ENCODE data around the gene ZNF511. TPM values are rescaled to one million over a fixed set of nuclear protein-coding genes. Genes with fewer than 3 reads are reported as not detected.

Gene ZNF511
- total RNA-seq, 4 donors from 2014 or later = 29.3 to 44.8 (median 35.0) TPM

DNA sequence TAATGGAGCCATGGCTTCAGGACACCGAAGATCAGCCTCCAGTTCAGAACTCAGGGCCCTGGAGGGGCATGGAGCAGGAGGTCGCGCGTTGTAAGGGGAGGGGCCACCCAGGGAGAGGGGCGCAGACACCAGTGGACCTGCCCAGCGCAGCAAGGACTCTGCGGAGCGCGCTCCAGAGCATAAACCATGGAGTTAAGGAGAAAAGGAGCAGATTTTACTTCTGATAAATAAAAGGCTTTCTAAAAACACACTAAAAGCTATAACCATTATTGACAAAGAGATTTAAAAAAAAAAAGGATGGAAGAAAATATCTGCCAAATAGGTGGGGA, 17.5 kb downstream of the ZNF511 start:
- H3K27ac ChIP-seq = no peak overlapping the region
- H3K36me3 ChIP-seq = no peaks in the 10 kb centered on the region
- DNase-seq (ENCODE audit: low spot score in 2 of 2) = no peak
- TF ChIP-seq POLR2A (IDR thresholded peaks at IDR 0.05) (no peak), EP300 (IDR thresholded peaks at IDR 0.05) (no peak)
- TF ChIP-seq, protein P1, sequence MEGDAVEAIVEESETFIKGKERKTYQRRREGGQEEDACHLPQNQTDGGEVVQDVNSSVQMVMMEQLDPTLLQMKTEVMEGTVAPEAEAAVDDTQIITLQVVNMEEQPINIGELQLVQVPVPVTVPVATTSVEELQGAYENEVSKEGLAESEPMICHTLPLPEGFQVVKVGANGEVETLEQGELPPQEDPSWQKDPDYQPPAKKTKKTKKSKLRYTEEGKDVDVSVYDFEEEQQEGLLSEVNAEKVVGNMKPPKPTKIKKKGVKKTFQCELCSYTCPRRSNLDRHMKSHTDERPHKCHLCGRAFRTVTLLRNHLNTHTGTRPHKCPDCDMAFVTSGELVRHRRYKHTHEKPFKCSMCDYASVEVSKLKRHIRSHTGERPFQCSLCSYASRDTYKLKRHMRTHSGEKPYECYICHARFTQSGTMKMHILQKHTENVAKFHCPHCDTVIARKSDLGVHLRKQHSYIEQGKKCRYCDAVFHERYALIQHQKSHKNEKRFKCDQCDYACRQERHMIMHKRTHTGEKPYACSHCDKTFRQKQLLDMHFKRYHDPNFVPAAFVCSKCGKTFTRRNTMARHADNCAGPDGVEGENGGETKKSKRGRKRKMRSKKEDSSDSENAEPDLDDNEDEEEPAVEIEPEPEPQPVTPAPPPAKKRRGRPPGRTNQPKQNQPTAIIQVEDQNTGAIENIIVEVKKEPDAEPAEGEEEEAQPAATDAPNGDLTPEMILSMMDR (IDR thresholded peaks at IDR 0.05) = no peak
- 33 to 43% methylated on average over 9 of the region's 9 CpGs for WGBS, 2 donors
- H3K4me1 ChIP-seq = peaks cover 0 to 39% (median 17%) of the 10 kb centered on the region in 4 donors
- H3K27me3 ChIP-seq = peaks cover 0 to 65% of the 10 kb centered on the region in 2 donors
- no peaks in the 10 kb centered on the region for H3K9me3 ChIP-seq
- peak overlapping the region in 1 of 4 donors; percentile 50 for H3K4me3 ChIP-seq

DNA sequence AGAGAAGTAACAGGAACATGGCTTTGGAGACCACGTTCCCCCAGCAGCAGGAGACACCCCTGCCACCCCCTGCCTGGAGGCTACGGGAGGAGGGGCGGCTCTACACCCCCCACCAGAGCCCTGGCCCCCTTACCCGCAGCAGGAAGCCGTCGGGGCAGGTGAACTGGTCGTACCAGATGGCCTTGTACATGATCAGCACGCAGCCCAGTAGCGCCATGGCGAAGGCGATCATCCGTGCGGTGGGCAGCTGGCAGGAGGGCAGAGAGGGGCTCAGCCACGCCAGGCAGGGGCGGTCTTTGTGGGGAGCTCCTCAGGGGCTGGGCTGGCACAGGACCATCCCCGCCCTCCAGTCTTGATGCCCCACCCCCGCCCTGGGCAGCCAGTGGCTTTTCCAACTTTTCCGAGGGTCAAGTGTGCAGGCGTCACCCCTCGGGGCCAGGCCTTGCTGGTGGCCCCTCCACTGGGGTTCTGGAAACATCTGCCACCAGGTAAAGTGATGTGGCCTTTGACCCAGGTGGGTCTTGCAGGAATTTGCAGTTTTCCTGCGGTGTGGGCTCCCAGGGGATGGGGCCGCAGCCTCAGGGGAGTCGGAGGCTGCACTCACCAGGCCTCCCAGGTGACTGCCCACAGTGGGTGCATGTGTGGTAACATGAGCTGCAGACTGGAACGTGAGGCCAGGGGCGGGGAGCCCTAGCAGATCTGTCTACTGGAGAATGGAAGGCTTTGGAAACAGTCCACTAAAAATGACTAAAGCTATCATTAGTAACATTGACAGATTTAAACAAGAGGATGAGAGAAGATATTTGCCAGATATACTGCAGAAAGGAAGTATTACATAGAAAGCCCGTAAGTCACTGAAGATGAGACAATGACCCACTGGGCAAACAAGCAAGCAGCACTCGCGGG, 18.3 kb downstream of the ZNF511 start:
- TF ChIP-seq POLR2A (IDR thresholded peaks at IDR 0.05) (no peak), EP300 (IDR thresholded peaks at IDR 0.05) (no peak)
- TF ChIP-seq, protein P1 (IDR thresholded peaks at IDR 0.05) = no peak
- no peaks in the 10 kb centered on the region for H3K9me3 ChIP-seq
- no peak overlapping the region for H3K27ac ChIP-seq
- H3K27me3 ChIP-seq = peaks cover 0 to 70% of the 10 kb centered on the region in 2 donors
- peaks cover 0 to 39% (median 17%) of the 10 kb centered on the region in 4 donors for H3K4me1 ChIP-seq
- no peak for DNase-seq (ENCODE audit: low spot score in 2 of 2)
- no peak overlapping the region for H3K4me3 ChIP-seq
- H3K36me3 ChIP-seq = no peaks in the 10 kb centered on the region
- 33 to 38% methylated on average over 24 to 28 of the region's 28 CpGs for WGBS, 2 donors

DNA sequence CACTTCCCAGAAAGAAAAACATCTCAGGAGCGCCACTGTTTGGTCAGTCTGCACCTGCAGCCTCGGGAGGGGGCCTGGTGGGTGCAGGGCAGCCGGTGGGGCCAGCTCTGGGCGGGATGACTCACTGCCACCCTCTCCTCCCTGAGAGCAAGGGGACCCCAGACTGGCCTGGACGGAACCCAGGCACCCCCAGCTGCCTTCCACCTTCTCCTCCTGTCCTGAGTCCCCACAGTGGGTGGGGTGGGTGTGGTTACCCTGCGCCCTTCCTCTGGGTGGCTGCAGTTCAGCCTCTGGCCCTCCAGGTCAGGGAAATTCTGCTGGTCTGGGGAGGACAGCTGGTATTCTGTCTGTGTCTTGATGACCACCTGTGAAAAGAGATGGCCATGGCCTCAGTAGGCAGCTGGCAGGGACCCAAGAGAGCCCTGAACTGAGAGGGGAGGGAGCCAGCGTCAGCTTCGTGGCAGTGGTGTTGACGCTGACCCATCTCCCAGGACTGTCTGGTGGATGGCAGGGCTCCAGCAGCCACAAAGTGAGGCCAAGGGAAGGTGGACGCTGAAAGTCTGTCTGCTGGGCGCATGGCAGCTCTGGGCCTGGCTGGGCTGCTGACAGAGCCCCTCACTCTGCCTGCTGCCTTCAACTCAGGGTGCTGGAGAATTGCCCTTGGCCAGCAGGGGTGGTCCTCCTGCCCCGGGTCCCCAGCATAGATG, 19.1 kb downstream of the ZNF511 start:
- peaks cover 0 to 78% of the 10 kb centered on the region in 2 donors for H3K27me3 ChIP-seq
- TF ChIP-seq EP300 (IDR thresholded peaks at IDR 0.05) (no peak), POLR2A (IDR thresholded peaks at IDR 0.05) (no peak)
- TF ChIP-seq, protein P1 (IDR thresholded peaks at IDR 0.05) = no peak
- 43 to 57% methylated on average over 7 to 12 of the region's 12 CpGs for WGBS, 2 donors
- DNase-seq (ENCODE audit: low spot score in 2 of 2) = no peak
- H3K4me1 ChIP-seq = peaks cover 0 to 39% (median 17%) of the 10 kb centered on the region in 4 donors
- H3K36me3 ChIP-seq = no peaks in the 10 kb centered on the region
- H3K27ac ChIP-seq = no peak overlapping the region
- no peaks in the 10 kb centered on the region for H3K9me3 ChIP-seq
- no peak overlapping the region for H3K4me3 ChIP-seq

DNA sequence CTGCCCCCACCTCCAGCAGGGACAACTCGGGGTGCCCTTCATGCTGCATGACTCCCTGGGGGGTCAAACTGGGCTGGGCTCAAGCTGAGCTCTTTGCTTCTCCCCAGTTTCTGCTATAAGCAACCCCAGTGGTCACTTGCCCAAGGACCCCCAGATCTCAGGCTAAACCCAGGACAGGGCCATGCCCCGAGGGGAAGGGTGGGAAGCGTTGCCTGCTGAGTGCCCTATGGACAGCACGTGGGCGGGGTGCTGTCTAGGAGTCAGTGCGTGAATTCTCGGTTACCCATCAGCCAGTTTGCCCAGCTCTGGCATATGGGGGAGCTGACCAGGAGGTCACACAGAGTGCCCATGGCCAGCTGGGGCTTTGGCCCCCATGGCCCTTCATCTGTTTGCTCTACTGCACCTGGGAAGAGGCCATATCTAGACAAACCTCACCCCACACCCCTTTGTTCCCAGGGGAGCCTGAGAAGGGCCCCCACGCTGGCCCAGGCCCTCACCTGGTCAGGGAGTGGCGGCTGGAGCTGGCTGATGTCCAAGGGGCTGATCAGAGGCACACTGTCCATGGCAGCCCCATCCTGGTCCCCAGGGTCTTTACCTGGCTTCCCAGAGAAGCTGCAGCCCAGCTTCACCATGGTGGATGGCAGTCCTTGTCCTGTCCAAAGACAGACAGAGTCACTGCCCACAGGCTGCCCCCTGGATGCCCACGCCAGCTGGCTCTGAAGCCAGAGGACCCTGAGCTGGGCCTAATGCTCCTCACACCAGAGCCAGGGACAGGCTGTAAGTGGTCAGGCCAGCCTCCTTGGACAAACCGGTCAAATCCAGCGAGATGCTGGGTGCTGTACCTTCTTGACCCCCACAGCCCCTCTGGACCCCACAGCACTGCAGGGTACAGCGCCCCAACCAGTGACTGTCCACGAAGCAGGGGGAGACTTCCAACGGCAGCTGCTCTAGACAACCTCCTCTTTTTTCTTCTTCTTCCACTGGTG, 19.9 kb downstream of the ZNF511 start:
- no peak for DNase-seq (ENCODE audit: low spot score in 2 of 2)
- Histone ChIP-seq H3K36me3 (no peaks in the 10 kb centered on the region), H3K4me1 (peaks cover 0 to 39% (median 17%) of the 10 kb centered on the region in 4 donors), H3K27me3 (peaks cover 0 to 85% of the 10 kb centered on the region in 2 donors), H3K9me3 (no peaks in the 10 kb centered on the region), H3K4me3 (no peak overlapping the region), H3K27ac (no peak overlapping the region)
- TF ChIP-seq EP300 (IDR thresholded peaks at IDR 0.05) (no peak), POLR2A (IDR thresholded peaks at IDR 0.05) (no peak)
- TF ChIP-seq, protein P1 (IDR thresholded peaks at IDR 0.05) = no peak
- WGBS, 2 donors = 76 to 81% methylated on average over 12 to 13 of the region's 15 CpGs

Measured in tibial nerve (tissue), 4 donors.